Adipocyte (in vitro differentiated cells): ENCODE results near the gene PRRC2B.
A peak's percentile ranks its signal among the peaks of the same experiment; 100 is the strongest.

Experiments
- DNase-seq: peaks from one replicate; pipeline ENCODE4 v3.0.0-alpha.2; 2015; ENCODE audit warnings: low read depth
- H3K27me3 ChIP-seq: replicated peaks from 2 replicates; pipeline ENCODE4 v1.7.0; 2013; ENCODE audit warnings: mild to moderate bottlenecking, low read length, moderate library complexity; ENCODE audit not compliant: control insufficient read depth, insufficient read depth
- H3K36me3 ChIP-seq: 2 replicates; pipeline ENCODE4 v1.7.0; 2013; ENCODE audit warnings: low read length, mild to moderate bottlenecking, moderate library complexity; ENCODE audit not compliant: control insufficient read depth, insufficient read depth, severe bottlenecking
- H3K4me1 ChIP-seq: 2 replicates; pipeline ENCODE4 v1.7.0; 2013; ENCODE audit warnings: mild to moderate bottlenecking, low read length, moderate library complexity; ENCODE audit not compliant: control insufficient read depth, insufficient read depth
- H3K4me3 ChIP-seq: 2 replicates; pipeline ENCODE4 v1.7.0; 2013; ENCODE audit warnings: mild to moderate bottlenecking, low read length, moderate library complexity
- H3K9ac ChIP-seq: 2 replicates; pipeline ENCODE4 v1.7.0; 2013; ENCODE audit warnings: mild to moderate bottlenecking, low read length, moderate library complexity
- H3K9me3 ChIP-seq: 2 replicates; pipeline ENCODE4 v1.7.0; 2013; ENCODE audit warnings: mild to moderate bottlenecking, low read length, moderate library complexity; ENCODE audit not compliant: control insufficient read depth

PRRC2B gene

DNA sequence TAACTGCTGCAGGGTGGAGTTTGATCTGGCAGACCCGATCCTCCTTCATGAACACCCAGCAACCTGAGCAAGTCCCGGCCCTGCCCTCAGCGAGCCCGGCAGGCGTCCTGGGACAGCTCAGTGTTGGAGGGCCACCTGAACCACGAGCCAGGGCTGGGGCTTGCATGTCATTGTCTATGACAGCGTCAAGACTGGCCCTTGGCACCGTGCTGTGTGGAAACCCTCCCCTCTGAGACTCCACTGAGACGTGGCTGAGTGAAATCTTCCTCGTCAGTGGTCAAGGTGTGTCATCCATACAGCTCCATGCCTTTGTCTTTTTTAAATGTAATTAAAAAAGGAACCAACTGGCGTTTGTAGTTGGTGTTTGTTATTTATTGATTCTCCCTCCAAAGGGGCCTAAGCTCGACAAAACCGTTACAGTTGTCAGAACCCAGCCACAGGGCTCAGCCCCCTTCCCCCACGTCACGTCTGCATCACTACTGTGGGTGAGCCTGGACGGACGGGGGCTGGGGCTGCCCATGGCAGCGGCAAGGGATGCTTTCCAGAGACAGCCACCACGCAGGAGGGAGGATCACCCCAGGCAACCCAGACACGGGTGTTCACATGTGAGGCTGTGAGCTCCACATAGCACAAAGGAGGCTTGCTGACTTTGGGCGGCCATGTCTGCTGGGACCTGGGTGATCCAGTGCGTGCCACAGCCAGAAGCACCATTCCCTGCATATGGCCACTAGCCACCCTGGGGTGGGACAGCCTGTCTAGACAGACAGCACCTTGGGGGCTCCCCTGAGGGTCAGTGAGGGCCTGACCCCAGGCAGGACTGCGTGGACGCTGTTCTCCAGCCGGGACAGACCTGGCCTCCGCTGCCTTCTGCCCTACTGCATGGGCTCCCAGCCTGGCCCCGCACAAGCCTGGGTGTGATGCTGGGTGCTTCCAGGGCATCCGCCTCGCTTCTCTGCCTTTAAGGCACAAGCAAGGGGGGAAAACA lies 129.9 kb downstream of the PRRC2B start:
- Histone ChIP-seq H3K36me3 (peaks cover 90% of the 10 kb centered on the region), H3K9ac (peak overlapping the region; percentile 13), H3K9me3 (no peaks in the 10 kb centered on the region), H3K4me1 (no peaks in the 10 kb centered on the region), H3K4me3 (no peak overlapping the region), H3K27me3 (no peaks in the 10 kb centered on the region)
- no peak for DNase-seq

DNA sequence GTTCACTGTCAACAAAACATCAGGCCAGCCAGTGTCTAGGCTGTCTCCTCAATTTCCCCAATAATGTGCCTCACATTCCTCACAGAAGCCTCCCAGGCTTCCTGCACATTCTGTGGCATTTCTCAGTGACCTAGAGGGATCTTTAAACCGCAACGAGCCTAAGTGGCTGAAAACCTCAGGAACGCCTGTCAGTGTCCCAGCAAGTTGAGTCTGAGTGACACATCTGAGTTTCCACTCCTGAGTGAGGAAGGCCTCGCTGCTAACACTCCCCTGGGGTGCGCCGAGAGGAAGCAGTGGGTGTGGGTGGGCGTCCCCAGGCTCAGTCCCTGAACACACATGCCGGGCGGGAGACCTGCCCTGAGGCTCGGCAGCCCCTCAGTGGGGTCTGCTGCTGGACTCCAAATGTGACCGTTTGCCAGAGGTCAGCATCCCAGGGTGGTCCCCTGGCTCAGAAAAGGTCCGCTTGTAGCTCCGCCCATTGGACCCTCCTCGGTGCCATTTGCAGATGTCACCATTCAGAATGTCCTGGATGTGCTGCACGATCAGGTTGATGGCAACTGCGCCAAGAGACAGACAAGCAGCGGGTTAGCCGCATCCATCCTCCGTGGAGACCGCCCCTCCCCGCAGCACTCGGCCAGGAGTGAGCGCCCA lies 130.9 kb downstream of the PRRC2B start:
- no peak overlapping the region for H3K4me3 ChIP-seq
- no peaks in the 10 kb centered on the region for H3K27me3 ChIP-seq
- peaks cover 82% of the 10 kb centered on the region for H3K36me3 ChIP-seq
- H3K9ac ChIP-seq = no peak overlapping the region
- DNase-seq = peak; percentile 10
- peaks cover 2% of the 10 kb centered on the region for H3K4me1 ChIP-seq
- no peaks in the 10 kb centered on the region for H3K9me3 ChIP-seq

- no peak overlapping the region for H3K9ac ChIP-seq
- H3K4me3 ChIP-seq = no peak overlapping the region
- peaks cover 10% of the 10 kb centered on the region for H3K4me1 ChIP-seq
- no peaks in the 10 kb centered on the region for H3K9me3 ChIP-seq
- no peaks in the 10 kb centered on the region for H3K27me3 ChIP-seq
- DNase-seq = no peak
- peaks cover 71% of the 10 kb centered on the region for H3K36me3 ChIP-seq
These were observed 132.0 kb downstream of the PRRC2B start for GRCh38 chr9:131525643-131526565.

GRCh38 chr9:131528186-131528585 lies 134.3 kb downstream of the PRRC2B start:
- H3K36me3 ChIP-seq = peaks cover 50% of the 10 kb centered on the region
- H3K4me3 ChIP-seq = no peak overlapping the region

DNA sequence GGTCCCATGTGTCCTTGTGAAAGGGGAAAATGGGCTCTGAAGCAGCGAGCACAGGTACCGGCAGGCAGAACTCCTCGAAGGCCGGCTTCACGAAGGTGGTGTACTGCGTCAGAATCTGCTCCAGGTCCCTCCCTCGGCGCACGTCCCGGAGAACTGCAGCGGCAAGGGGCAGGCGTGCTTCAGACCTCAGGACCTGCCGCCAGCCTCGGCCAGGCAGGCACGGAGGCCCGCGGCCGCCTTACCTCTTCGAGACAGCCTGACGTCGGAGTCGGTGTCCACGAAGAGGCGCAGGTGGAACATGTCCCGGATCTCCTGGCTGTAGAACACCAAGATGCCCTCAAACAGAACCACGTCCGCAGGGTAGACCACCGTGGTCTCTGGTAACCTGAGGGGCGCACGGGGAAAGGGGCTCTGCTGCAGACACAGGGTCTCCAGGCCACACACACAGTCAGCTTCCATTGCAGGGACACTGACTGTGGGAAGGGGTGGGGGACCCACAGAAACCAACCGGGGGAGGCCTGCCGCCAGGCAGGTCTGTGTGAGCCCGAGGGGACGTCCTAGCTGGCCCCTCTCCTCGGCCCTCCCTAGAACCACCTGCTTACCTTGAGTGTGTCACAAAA lies 135.1 kb downstream of the PRRC2B start:
- DNase-seq = no peak
- peaks cover 42% of the 10 kb centered on the region for H3K36me3 ChIP-seq
- H3K9me3 ChIP-seq = no peaks in the 10 kb centered on the region
- no peak overlapping the region for H3K9ac ChIP-seq
- H3K27me3 ChIP-seq = no peaks in the 10 kb centered on the region
- H3K4me3 ChIP-seq = no peak overlapping the region
- peaks cover 10% of the 10 kb centered on the region for H3K4me1 ChIP-seq

More at GRCh38 chr9:131528186-131528585, 134.3 kb downstream of the PRRC2B start:
- no peaks in the 10 kb centered on the region for H3K27me3 ChIP-seq
- DNase-seq = no peak
- no peaks in the 10 kb centered on the region for H3K9me3 ChIP-seq
- H3K9ac ChIP-seq = no peak overlapping the region
- H3K4me1 ChIP-seq = peaks cover 10% of the 10 kb centered on the region

- Histone ChIP-seq H3K27me3 (no peaks in the 10 kb centered on the region), H3K9me3 (no peaks in the 10 kb centered on the region), H3K4me3 (peak overlapping the region; percentile 88), H3K4me1 (peaks cover 10% of the 10 kb centered on the region), H3K9ac (peak overlapping the region; percentile 89), H3K36me3 (peaks cover 33% of the 10 kb centered on the region)
- no peak for DNase-seq
These were observed 136.0 kb downstream of the PRRC2B start for GRCh38 chr9:131529597-131530545.

- H3K9ac ChIP-seq = peak overlapping the region; percentile 89
- peak overlapping the region; percentile 88 for H3K4me3 ChIP-seq
- H3K9me3 ChIP-seq = no peaks in the 10 kb centered on the region
- DNase-seq = peak; percentile 61
- H3K36me3 ChIP-seq = peaks cover 29% of the 10 kb centered on the region
- peaks cover 10% of the 10 kb centered on the region for H3K4me1 ChIP-seq
- H3K27me3 ChIP-seq = peaks cover 3% of the 10 kb centered on the region
These were observed 136.6 kb downstream of the PRRC2B start for GRCh38 chr9:131530546-131530919.

GRCh38 chr9:131530920-131531832 lies 137.3 kb downstream of the PRRC2B start, which contains the start of gene UCK1:
TSS of gene UCK1 (minus strand) at chr9:131531263. CDS start at chr9:131531174, 89 bp downstream.
- H3K9ac ChIP-seq = peak within 1 kb of the TSS; percentile 89
- H3K27me3 ChIP-seq = peaks cover 3% of the 10 kb centered on the region
- peaks cover 10% of the 10 kb centered on the region for H3K4me1 ChIP-seq
- peak within 1 kb of the TSS; percentile 88 for H3K4me3 ChIP-seq
- H3K9me3 ChIP-seq = no peaks in the 10 kb centered on the region
- peak; percentile 92 for DNase-seq
- H3K36me3 ChIP-seq = peaks cover 23% of the 10 kb centered on the region

GRCh38 chr9:131534721-131535237 lies 140.9 kb downstream of the PRRC2B start:
- H3K36me3 ChIP-seq = no peaks in the 10 kb centered on the region
- H3K27me3 ChIP-seq = peaks cover 3% of the 10 kb centered on the region
- H3K9me3 ChIP-seq = no peaks in the 10 kb centered on the region
- no peak overlapping the region for H3K9ac ChIP-seq
- peaks cover 8% of the 10 kb centered on the region for H3K4me1 ChIP-seq
- no peak for DNase-seq
- H3K4me3 ChIP-seq = no peak overlapping the region
